Activated T-cell treated with anti-CD3 and anti-CD28 coated beads, Interleukin-2, amount 50 U/mL, for 72 hours (primary cell): ENCODE results near the gene TDRD1. TPM values are rescaled to one million over a fixed set of nuclear protein-coding genes. Genes with fewer than 3 reads are reported as not detected.
"Not testable (repeated sequence)": the region's sequence is repeated elsewhere in the genome, so short reads cannot be mapped to it uniquely, and the experiment has no call there.

ENCODE experiments used
- ATAC-seq, 2 donors: fragments of 150-1000 bp; cut with Tn5 transposase; replicated peaks in 1 of 2; 2 replicates each; pipeline ENCODE4 v1.10.0; 2021; ENCODE audit warnings: moderate library complexity in 2 of 2, mild to moderate bottlenecking in 1 of 2
- DNase-seq, 2 donors: peaks; one replicate each; pipeline ENCODE4 v3.0.0; 2021 to 2022; ENCODE audit warnings: mixed read lengths in 1 of 2
- H3K27ac Mint-ChIP-seq: one replicate; pipeline ENCODE4 v1.8.0; 2022; ENCODE audit warnings: mild to moderate bottlenecking, moderate library complexity, mixed read lengths
- H3K27me3 Mint-ChIP-seq: one replicate; pipeline ENCODE4 v1.8.0; 2022; ENCODE audit warnings: low read depth, mixed read lengths
- H3K36me3 Mint-ChIP-seq, 2 donors: one replicate each; pipeline ENCODE4 v1.8.0; 2022; ENCODE audit warnings: mixed read lengths in 2 of 2, mild to moderate bottlenecking in 1 of 2; ENCODE audit not compliant: insufficient read depth in 2 of 2
- H3K4me1 Mint-ChIP-seq: one replicate; pipeline ENCODE4 v1.8.0; 2022; ENCODE audit warnings: low read depth, mixed read lengths
- H3K4me3 Mint-ChIP-seq, 2 donors: one replicate each; pipeline ENCODE4 v1.8.0; 2022; ENCODE audit warnings: mild to moderate bottlenecking in 2 of 2, mixed read lengths in 2 of 2, moderate library complexity in 2 of 2
- H3K9me3 Mint-ChIP-seq, 2 donors: one replicate each; pipeline ENCODE4 v1.8.0; 2022; ENCODE audit warnings: mixed read lengths in 2 of 2
- total RNA-seq, 2 donors: library from RNA; stranded (reverse); gene quantifications; one replicate each; pipeline ENCODE4 v1.2.3, GENCODE V29; 2022

TDRD1 gene, protein sequence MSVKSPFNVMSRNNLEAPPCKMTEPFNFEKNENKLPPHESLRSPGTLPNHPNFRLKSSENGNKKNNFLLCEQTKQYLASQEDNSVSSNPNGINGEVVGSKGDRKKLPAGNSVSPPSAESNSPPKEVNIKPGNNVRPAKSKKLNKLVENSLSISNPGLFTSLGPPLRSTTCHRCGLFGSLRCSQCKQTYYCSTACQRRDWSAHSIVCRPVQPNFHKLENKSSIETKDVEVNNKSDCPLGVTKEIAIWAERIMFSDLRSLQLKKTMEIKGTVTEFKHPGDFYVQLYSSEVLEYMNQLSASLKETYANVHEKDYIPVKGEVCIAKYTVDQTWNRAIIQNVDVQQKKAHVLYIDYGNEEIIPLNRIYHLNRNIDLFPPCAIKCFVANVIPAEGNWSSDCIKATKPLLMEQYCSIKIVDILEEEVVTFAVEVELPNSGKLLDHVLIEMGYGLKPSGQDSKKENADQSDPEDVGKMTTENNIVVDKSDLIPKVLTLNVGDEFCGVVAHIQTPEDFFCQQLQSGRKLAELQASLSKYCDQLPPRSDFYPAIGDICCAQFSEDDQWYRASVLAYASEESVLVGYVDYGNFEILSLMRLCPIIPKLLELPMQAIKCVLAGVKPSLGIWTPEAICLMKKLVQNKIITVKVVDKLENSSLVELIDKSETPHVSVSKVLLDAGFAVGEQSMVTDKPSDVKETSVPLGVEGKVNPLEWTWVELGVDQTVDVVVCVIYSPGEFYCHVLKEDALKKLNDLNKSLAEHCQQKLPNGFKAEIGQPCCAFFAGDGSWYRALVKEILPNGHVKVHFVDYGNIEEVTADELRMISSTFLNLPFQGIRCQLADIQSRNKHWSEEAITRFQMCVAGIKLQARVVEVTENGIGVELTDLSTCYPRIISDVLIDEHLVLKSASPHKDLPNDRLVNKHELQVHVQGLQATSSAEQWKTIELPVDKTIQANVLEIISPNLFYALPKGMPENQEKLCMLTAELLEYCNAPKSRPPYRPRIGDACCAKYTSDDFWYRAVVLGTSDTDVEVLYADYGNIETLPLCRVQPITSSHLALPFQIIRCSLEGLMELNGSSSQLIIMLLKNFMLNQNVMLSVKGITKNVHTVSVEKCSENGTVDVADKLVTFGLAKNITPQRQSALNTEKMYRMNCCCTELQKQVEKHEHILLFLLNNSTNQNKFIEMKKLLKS
- under 1 TPM; 0.07 to 0.09 TPM for total RNA-seq

DNA sequence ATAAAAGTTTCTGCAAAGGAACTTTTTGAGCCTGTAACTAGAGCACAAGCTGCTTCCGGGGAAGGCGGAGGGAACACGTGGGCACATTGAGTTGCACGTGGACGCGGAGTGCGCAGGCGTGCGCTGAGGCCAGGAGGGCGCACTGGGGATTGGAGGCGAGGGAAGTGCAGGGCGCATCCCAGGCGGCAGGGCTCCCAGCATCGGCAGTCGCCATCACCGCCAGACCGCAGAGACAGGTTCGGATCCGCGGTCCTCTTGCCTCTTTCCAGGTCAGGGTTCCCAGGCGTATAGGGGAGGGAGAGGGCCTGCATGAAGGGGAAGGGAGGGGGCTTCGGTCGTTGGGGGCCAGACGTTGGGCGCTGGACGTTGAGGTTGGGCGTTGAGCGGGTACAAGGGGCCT, at the start of gene TDRD1:
TDRD1 (plus strand) TSS at position 206 of the 400 bp plus-strand sequence. CDS start 8,479 bp downstream, outside the sequence.
- no peaks in the 10 kb centered on the region for H3K36me3 Mint-ChIP-seq
- H3K4me3 Mint-ChIP-seq: no peak within 1 kb of the TSS
- DNase-seq (no peak), ATAC-seq (no peak)
- no peaks in the 10 kb centered on the region for H3K9me3 Mint-ChIP-seq
- H3K27ac Mint-ChIP-seq: no peak within 1 kb of the TSS
- peaks cover 17% of the 10 kb centered on the region for H3K4me1 Mint-ChIP-seq
- peaks cover 8% of the 10 kb centered on the region for H3K27me3 Mint-ChIP-seq

DNA sequence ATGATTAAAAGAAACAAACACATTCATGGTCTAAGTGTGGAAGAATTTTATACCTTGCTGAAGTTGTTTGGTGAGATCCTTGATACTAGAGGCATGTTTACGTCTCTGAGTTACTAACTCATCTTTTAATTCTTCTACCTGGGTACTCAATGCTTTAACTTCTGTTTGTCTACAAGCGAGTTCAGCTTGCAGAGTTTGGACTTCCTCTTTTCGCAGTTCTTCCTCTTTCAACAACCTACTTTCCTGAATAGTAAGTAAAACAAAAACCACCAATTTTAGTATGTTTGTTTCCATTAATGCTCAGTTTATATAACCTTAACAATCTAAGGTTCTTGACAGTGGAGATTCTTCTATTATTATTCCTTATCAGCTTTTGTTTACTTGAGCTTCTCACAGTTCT, 48.1 kb upstream of the TDRD1 start:
- DNase-seq: no peak
- Mint-ChIP-seq H3K36me3 (peaks cover 4 to 9% of the 10 kb centered on the region in 2 donors), H3K4me1 (no peaks in the 10 kb centered on the region), H3K27me3 (no peaks in the 10 kb centered on the region), H3K27ac (peak overlapping the region; percentile 15), H3K4me3 (no peak overlapping the region), H3K9me3 (no peaks in the 10 kb centered on the region)
- ATAC-seq: no peak

DNA sequence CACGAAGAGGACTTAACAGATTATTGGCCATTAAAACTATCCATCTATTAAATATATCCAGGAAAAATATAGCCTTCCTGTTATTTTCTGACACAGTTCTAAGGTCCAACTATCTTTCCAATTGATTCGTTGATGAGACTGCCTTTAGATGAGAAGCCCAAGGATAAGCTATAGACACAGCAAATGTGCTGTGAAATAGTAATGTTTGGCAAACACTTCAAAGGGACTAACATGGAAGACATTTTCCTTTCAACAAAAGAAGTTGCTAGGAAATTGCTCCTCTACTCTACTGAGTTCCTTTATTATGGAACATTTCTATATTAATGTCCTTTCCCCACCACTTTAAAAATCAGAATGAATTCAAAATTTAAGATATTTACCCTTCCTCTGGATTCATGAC, 43.7 kb upstream of the TDRD1 start:
- ATAC-seq (no peak), DNase-seq (no peak)
- Mint-ChIP-seq H3K9me3 (no peaks in the 10 kb centered on the region), H3K27me3 (no peaks in the 10 kb centered on the region), H3K4me3 (no peak overlapping the region), H3K4me1 (no peaks in the 10 kb centered on the region), H3K36me3 (peaks cover 6 to 7% of the 10 kb centered on the region in 2 donors), H3K27ac (no peak overlapping the region)

- Mint-ChIP-seq H3K9me3 (no peaks in the 10 kb centered on the region), H3K27me3 (no peaks in the 10 kb centered on the region), H3K36me3 (peaks cover 3 to 7% of the 10 kb centered on the region in 2 donors), H3K4me3 (no peak overlapping the region), H3K4me1 (no peaks in the 10 kb centered on the region), H3K27ac (no peak overlapping the region)
- ATAC-seq (no peak), DNase-seq (no peak)
Measured at GRCh38 chr10:114138581-114138980, 40.6 kb upstream of the TDRD1 start.

DNA sequence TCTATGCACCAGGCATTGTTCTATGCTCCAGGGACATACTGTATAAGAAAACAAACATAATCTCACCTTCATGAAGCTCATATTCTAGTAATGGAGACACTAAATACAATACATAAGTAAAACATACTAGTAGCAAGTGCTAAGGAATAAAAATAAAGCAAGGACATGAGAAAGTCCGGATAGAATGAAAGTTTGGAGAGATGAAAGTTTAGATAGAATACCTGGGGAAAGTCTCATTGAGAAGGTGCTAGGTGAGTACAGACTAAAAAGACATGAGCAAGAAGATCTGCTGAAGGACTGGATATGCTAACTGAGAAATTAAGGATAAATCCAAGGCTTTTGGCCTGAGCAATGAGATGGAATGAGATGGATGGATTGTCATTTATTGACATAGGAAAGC, 39.1 kb upstream of the TDRD1 start:
- Mint-ChIP-seq H3K4me3 (no peak overlapping the region), H3K9me3 (no peaks in the 10 kb centered on the region), H3K27ac (no peak overlapping the region), H3K36me3 (peaks cover 3% of the 10 kb centered on the region in 2 donors), H3K27me3 (no peaks in the 10 kb centered on the region), H3K4me1 (no peaks in the 10 kb centered on the region)
- no peak for DNase-seq
- no peak for ATAC-seq

GRCh38 chr10:114140827-114141226, 38.3 kb upstream of the TDRD1 start:
- not testable (repeated sequence) for ATAC-seq, H3K36me3 Mint-ChIP-seq, H3K4me1 Mint-ChIP-seq, H3K27ac Mint-ChIP-seq, H3K4me3 Mint-ChIP-seq, H3K27me3 Mint-ChIP-seq, DNase-seq, H3K9me3 Mint-ChIP-seq

DNA sequence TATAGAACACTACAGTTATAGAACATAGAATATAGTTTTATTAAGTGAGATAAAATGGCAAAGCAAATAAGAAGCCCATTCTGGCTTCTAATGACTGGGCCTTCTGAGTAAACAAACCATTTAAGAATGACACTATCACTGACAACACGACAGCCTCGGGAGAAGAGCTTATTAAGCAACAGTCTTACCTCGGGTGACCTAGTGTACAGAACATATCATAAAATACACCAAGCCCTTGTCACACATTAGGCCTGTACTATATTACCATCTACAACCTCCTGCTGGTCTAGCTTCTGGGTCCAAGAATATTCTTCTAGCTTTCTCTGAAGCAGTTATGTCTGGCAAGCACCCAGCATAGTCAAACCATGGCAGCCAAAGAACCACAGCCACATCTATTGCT, 37.1 kb upstream of the TDRD1 start:
- no peaks in the 10 kb centered on the region for H3K27me3 Mint-ChIP-seq
- DNase-seq: no peak
- H3K27ac Mint-ChIP-seq: no peak overlapping the region
- ATAC-seq: no peak
- H3K4me3 Mint-ChIP-seq: no peak overlapping the region
- peaks cover 3 to 5% of the 10 kb centered on the region in 2 donors for H3K36me3 Mint-ChIP-seq
- H3K9me3 Mint-ChIP-seq: no peaks in the 10 kb centered on the region
- H3K4me1 Mint-ChIP-seq: no peaks in the 10 kb centered on the region

DNA sequence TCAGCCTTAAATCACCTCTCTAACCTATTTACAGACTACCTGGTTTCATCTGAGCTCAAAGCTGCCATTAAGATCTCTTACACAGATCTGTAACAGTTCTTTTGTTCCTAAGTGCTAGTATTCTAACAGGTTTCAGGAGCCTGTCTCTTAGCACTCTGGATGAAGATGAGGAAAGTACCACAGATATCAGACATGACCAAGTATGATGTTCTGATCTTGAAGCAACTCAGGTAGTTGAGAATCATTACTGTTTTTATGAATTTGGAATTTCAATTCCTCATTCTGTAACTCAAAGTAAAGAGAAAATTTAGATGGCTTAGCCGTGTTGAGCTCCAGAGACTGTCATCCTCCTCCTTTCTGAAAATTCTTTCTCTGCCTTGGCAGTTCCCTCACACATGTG, 36.0 kb upstream of the TDRD1 start:
- Mint-ChIP-seq H3K4me3 (no peak overlapping the region), H3K4me1 (no peaks in the 10 kb centered on the region), H3K27me3 (no peaks in the 10 kb centered on the region), H3K27ac (no peak overlapping the region), H3K9me3 (no peaks in the 10 kb centered on the region), H3K36me3 (peaks cover 3 to 13% of the 10 kb centered on the region in 2 donors)
- DNase-seq (no peak), ATAC-seq (no peak)

DNA sequence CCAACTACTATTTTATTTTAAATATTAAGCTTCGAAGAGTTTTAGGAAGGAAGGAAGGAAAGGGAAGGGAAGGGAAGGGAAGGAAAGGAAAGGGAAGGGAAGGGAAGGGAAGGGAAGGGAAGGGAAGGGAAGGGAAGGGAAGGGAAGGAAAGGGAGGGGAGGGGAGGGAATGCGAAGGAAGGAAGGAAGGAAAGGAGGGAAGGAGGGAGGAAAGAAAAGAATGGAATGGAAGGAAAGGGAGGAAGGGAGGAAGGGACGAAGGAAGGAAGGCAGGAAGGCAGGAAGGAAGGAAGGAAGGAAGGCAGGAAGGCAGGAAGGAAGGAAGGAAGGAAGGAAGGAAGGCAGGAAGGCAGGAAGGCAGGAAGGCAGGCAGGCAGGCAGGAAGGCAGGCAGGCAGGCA, 29.7 kb upstream of the TDRD1 start:
- not testable (repeated sequence) for H3K4me3 Mint-ChIP-seq, H3K4me1 Mint-ChIP-seq, H3K27ac Mint-ChIP-seq, H3K9me3 Mint-ChIP-seq, ATAC-seq, H3K27me3 Mint-ChIP-seq, DNase-seq
- peaks cover 2 to 14% of the 10 kb centered on the region in 2 donors for H3K36me3 Mint-ChIP-seq

GRCh38 chr10:114151486-114151885, 27.7 kb upstream of the TDRD1 start:
- Mint-ChIP-seq H3K4me3 (no peak overlapping the region), H3K36me3 (peaks cover 2 to 12% of the 10 kb centered on the region in 2 donors), H3K4me1 (peaks cover 3% of the 10 kb centered on the region), H3K27me3 (no peaks in the 10 kb centered on the region), H3K27ac (no peak overlapping the region), H3K9me3 (no peaks in the 10 kb centered on the region)
- ATAC-seq (peak; percentile 31 to 79), DNase-seq (no peak)

DNA sequence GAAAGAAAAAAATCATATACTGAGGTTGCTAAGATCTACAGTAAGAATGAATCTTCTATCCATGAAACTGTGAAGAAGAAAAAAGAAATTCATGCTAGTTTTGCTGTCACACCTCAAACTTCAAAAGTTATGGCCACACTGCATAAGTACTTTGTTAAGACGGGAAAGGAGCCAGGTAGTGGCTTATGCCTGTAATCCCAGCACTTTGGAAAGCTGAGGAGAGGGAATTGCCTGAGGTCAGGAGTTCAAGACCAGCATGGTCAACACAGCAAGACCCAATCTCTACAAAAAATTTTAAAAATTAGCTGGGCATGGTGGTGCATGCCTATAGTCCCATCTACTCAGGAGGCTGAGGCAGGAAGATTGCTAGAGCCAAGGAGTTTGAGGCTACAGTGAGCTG, 27.3 kb upstream of the TDRD1 start:
- H3K36me3 Mint-ChIP-seq: peaks cover 2 to 12% of the 10 kb centered on the region in 2 donors
- H3K27me3 Mint-ChIP-seq: no peaks in the 10 kb centered on the region
- H3K9me3 Mint-ChIP-seq: no peaks in the 10 kb centered on the region
- no peak overlapping the region for H3K4me3 Mint-ChIP-seq
- DNase-seq: no peak
- H3K4me1 Mint-ChIP-seq: peaks cover 3% of the 10 kb centered on the region
- ATAC-seq: no peak
- peak overlapping the region; percentile 63 for H3K27ac Mint-ChIP-seq

DNA sequence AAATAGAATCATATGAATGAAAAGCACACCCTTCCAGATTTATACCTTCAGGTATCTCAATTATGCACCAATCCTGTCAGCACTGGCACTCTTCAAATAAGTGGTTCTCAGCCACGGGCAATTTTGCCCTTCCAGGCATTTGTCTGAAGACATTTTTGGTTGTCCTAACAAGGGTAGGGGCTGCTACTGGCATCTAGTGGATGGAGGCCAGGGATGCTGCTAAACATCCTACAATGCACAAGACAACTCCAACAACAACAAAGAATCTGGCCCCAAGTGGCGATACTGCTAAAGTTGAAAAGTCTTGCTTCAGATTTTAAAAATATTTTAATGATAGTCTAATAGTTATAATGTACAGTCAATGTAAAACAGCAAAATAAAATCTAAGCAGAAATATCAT, 21.2 kb upstream of the TDRD1 start:
- Mint-ChIP-seq H3K27ac (no peak overlapping the region), H3K4me3 (no peak overlapping the region), H3K27me3 (no peaks in the 10 kb centered on the region), H3K4me1 (peaks cover under 1% of the 10 kb centered on the region), H3K9me3 (no peaks in the 10 kb centered on the region), H3K36me3 (peaks cover 0 to 2% of the 10 kb centered on the region in 2 donors)
- ATAC-seq (no peak), DNase-seq (no peak)

- no peaks in the 10 kb centered on the region for H3K9me3 Mint-ChIP-seq
- peak overlapping the region; percentile 40 for H3K27ac Mint-ChIP-seq
- ATAC-seq: no peak
- H3K4me1 Mint-ChIP-seq: peaks cover 21% of the 10 kb centered on the region
- H3K4me3 Mint-ChIP-seq: no peak overlapping the region
- no peaks in the 10 kb centered on the region for H3K27me3 Mint-ChIP-seq
- no peak for DNase-seq
- peaks cover 1 to 8% of the 10 kb centered on the region in 2 donors for H3K36me3 Mint-ChIP-seq
Measured at GRCh38 chr10:114163062-114163461, 16.1 kb upstream of the TDRD1 start.
